HUES64 (cell line): ENCODE measurements around the gene ERLEC1.
"Not testable (repeated sequence)": the region's sequence is repeated elsewhere in the genome, so short reads cannot be mapped to it uniquely, and the experiment has no call there.

Experiments used
- H3K27ac ChIP-seq: 2 replicates; pipeline ENCODE4 v1.7.0; 2013; ENCODE audit warnings: low read depth, low read length, inconsistent platforms
- H3K27me3 ChIP-seq: 2 replicates; pipeline ENCODE4 v1.6.1; 2013; ENCODE audit warnings: mild to moderate bottlenecking, low read length; ENCODE audit not compliant: insufficient read depth
- H3K36me3 ChIP-seq: 2 replicates; pipeline ENCODE4 v1.6.1; 2013; ENCODE audit warnings: mild to moderate bottlenecking, low read length; ENCODE audit not compliant: insufficient read depth
- H3K4me1 ChIP-seq: 2 replicates; pipeline ENCODE4 v1.6.1; 2013; ENCODE audit warnings: mild to moderate bottlenecking, low read length, moderate library complexity; ENCODE audit not compliant: insufficient read depth
- H3K4me3 ChIP-seq: 2 replicates; pipeline ENCODE4 v1.5.1; 2013; ENCODE audit warnings: mild to moderate bottlenecking, low read length, moderate library complexity
- H3K9ac ChIP-seq: 2 replicates; pipeline ENCODE4 v1.6.1; 2013; ENCODE audit warnings: mild to moderate bottlenecking, low read depth, low read length
- H3K9me3 ChIP-seq: 2 replicates; pipeline ENCODE4 v1.6.1; 2013; ENCODE audit warnings: low read depth, low read length; ENCODE audit not compliant: insufficient read depth
- WGBS: fragments of 150-250, 120-280 bp; methylation state at CpG from one replicate; pipeline ENCODE4 v1.1.7; 2013; ENCODE audit warnings: missing lambda C conversion rate; 5-methylcytosine and 5-hydroxymethylcytosine counted together

ERLEC1 gene

GRCh38 chr2:53756644-53757043 lies 30.2 kb upstream of the ERLEC1 start:
- H3K4me1 ChIP-seq: no peaks in the 10 kb centered on the region; the same call in 1 of the 2 replicates
- WGBS: 96% methylated on average over 15 of the region's 15 CpGs
- H3K9me3 ChIP-seq: no peaks in the 10 kb centered on the region
- H3K4me3 ChIP-seq: no peak overlapping the region
- H3K9ac ChIP-seq: no peak overlapping the region
- peaks cover 18% of the 10 kb centered on the region for H3K36me3 ChIP-seq
- no peak overlapping the region for H3K27ac ChIP-seq
- no peaks in the 10 kb centered on the region for H3K27me3 ChIP-seq

GRCh38 chr2:53757206-53757605 lies 29.6 kb upstream of the ERLEC1 start:
- H3K36me3 ChIP-seq: peaks cover 23% of the 10 kb centered on the region
- H3K27ac ChIP-seq, H3K4me1 ChIP-seq, H3K27me3 ChIP-seq, H3K9me3 ChIP-seq, H3K4me3 ChIP-seq, H3K9ac ChIP-seq: not testable (repeated sequence)
- 94% methylated on average over 14 of the region's 14 CpGs for WGBS

- no peaks in the 10 kb centered on the region for H3K9me3 ChIP-seq
- no peaks in the 10 kb centered on the region for H3K27me3 ChIP-seq
- peaks cover 8% of the 10 kb centered on the region for H3K4me1 ChIP-seq
- no peak overlapping the region for H3K4me3 ChIP-seq
- H3K36me3 ChIP-seq: peaks cover 37% of the 10 kb centered on the region
- no peak overlapping the region for H3K27ac ChIP-seq
- 96% methylated on average over 1 of the region's 1 CpG for WGBS
- no peak overlapping the region for H3K9ac ChIP-seq
These were observed 21.1 kb upstream of the ERLEC1 start for GRCh38 chr2:53765767-53766166.

GRCh38 chr2:53767405-53768241 lies 19.2 kb upstream of the ERLEC1 start, which contains the start of gene CHAC2:
CHAC2 (plus strand) TSS chr2:53767804; CDS start chr2:53767887, 83 bp downstream.
- H3K4me1 ChIP-seq: peaks cover 8% of the 10 kb centered on the region
- peaks cover 26% of the 10 kb centered on the region for H3K36me3 ChIP-seq
- H3K4me3 ChIP-seq: peak within 1 kb of the TSS; percentile 90
- peak within 1 kb of the TSS; percentile 81 for H3K27ac ChIP-seq
- no peaks in the 10 kb centered on the region for H3K9me3 ChIP-seq
- WGBS: under 1% methylated on average over 46 of the region's 46 CpGs
- H3K9ac ChIP-seq: peak within 1 kb of the TSS; percentile 87
- H3K27me3 ChIP-seq: no peaks in the 10 kb centered on the region

GRCh38 chr2:53768242-53768542 lies 18.7 kb upstream of the ERLEC1 start:
- H3K9me3 ChIP-seq: no peaks in the 10 kb centered on the region
- peaks cover 8% of the 10 kb centered on the region for H3K4me1 ChIP-seq
- peaks cover 25% of the 10 kb centered on the region for H3K36me3 ChIP-seq
- H3K4me3 ChIP-seq: peak overlapping the region; percentile 90
- peak overlapping the region; percentile 81; the same call in 1 of the 2 replicates for H3K27ac ChIP-seq
- no peaks in the 10 kb centered on the region for H3K27me3 ChIP-seq
- WGBS: 4% methylated on average over 12 of the region's 12 CpGs
- H3K9ac ChIP-seq: peak overlapping the region; percentile 87

GRCh38 chr2:53769318-53769945 lies 17.4 kb upstream of the ERLEC1 start:
- H3K4me1 ChIP-seq: peaks cover 8% of the 10 kb centered on the region
- 91% methylated on average over 14 of the region's 15 CpGs for WGBS
- H3K27ac ChIP-seq: no peak overlapping the region
- no peaks in the 10 kb centered on the region for H3K27me3 ChIP-seq
- H3K4me3 ChIP-seq: no peak overlapping the region
- H3K9ac ChIP-seq: no peak overlapping the region
- no peaks in the 10 kb centered on the region for H3K9me3 ChIP-seq
- H3K36me3 ChIP-seq: peaks cover 21% of the 10 kb centered on the region

GRCh38 chr2:53770264-53770663 lies 16.6 kb upstream of the ERLEC1 start:
- Histone ChIP-seq H3K4me3 (no peak overlapping the region), H3K4me1 (peaks cover 8% of the 10 kb centered on the region), H3K36me3 (peaks cover 23% of the 10 kb centered on the region), H3K27me3 (no peaks in the 10 kb centered on the region), H3K27ac (no peak overlapping the region), H3K9me3 (no peaks in the 10 kb centered on the region), H3K9ac (no peak overlapping the region)
- 93% methylated on average over 4 of the region's 4 CpGs for WGBS

GRCh38 chr2:53777134-53777533 lies 9.7 kb upstream of the ERLEC1 start:
- Histone ChIP-seq H3K36me3 (peaks cover 65% of the 10 kb centered on the region), H3K9ac (no peak overlapping the region), H3K27me3 (no peaks in the 10 kb centered on the region), H3K27ac (no peak overlapping the region), H3K9me3 (no peaks in the 10 kb centered on the region), H3K4me3 (no peak overlapping the region), H3K4me1 (peaks cover under 1% of the 10 kb centered on the region; the same call in 1 of the 2 replicates)
- 88% methylated on average over 1 of the region's 1 CpG for WGBS

GRCh38 chr2:53778536-53779162 lies 8.2 kb upstream of the ERLEC1 start:
- peaks cover 14% of the 10 kb centered on the region; the same call in 1 of the 2 replicates for H3K4me1 ChIP-seq
- no peaks in the 10 kb centered on the region for H3K9me3 ChIP-seq
- no peaks in the 10 kb centered on the region for H3K27me3 ChIP-seq
- WGBS: 91% methylated on average over 4 of the region's 5 CpGs
- H3K9ac ChIP-seq: no peak overlapping the region
- H3K36me3 ChIP-seq: peaks cover 61% of the 10 kb centered on the region
- no peak overlapping the region for H3K27ac ChIP-seq
- H3K4me3 ChIP-seq: no peak overlapping the region

GRCh38 chr2:53780056-53780455 lies 6.8 kb upstream of the ERLEC1 start:
- peaks cover 25% of the 10 kb centered on the region for H3K4me1 ChIP-seq
- H3K4me3 ChIP-seq: no peak overlapping the region
- no peaks in the 10 kb centered on the region for H3K9me3 ChIP-seq
- H3K27ac ChIP-seq: no peak overlapping the region
- H3K36me3 ChIP-seq: peaks cover 48% of the 10 kb centered on the region
- WGBS: 93% methylated on average over 3 of the region's 4 CpGs
- H3K9ac ChIP-seq: no peak overlapping the region
- no peaks in the 10 kb centered on the region for H3K27me3 ChIP-seq

GRCh38 chr2:53782676-53783075 lies 4.2 kb upstream of the ERLEC1 start:
- peaks cover 31% of the 10 kb centered on the region for H3K4me1 ChIP-seq
- H3K27ac ChIP-seq: no peak overlapping the region
- H3K4me3 ChIP-seq: no peak overlapping the region
- WGBS: 80% methylated on average over 8 of the region's 8 CpGs
- H3K9ac ChIP-seq: no peak overlapping the region
- no peaks in the 10 kb centered on the region for H3K9me3 ChIP-seq
- no peaks in the 10 kb centered on the region for H3K27me3 ChIP-seq
- H3K36me3 ChIP-seq: peaks cover 36% of the 10 kb centered on the region
